Tibial nerve (tissue), 4 donors: Measurements from ENCODE around the gene TAS2R19. TPM values are rescaled to one million over a fixed set of nuclear protein-coding genes. Genes with fewer than 3 reads are reported as not detected.
"Not testable (repeated sequence)": the region's sequence is repeated elsewhere in the genome, so short reads cannot be mapped to it uniquely, and the experiment has no call there.

Source experiments
- DNase-seq, 2 donors: peaks; one replicate each; pipeline ENCODE4 v3.0.0-alpha.2; 2019; ENCODE audit warnings: low spot score in 2 of 2
- H3K27ac ChIP-seq, 4 donors: fragments of 200-600 bp; sonication (generic) in 3 of 4; one replicate each; pipeline ENCODE4 v1.5.1; 2017 to 2019; ENCODE audit warnings: mild to moderate bottlenecking in 1 of 4
- H3K27me3 ChIP-seq, 2 donors: fragments of 200-600 bp; sonication (generic) in 1 of 2; one replicate each; pipeline versions ENCODE4 v1.5.1 to v1.6.0; 2017 to 2019
- H3K36me3 ChIP-seq, 3 donors: fragments of 200-600 bp; sonication (generic); one replicate each; pipeline ENCODE4 v1.5.1; 2018 to 2019
- H3K4me1 ChIP-seq, 4 donors: fragments of 200-600 bp; sonication (generic) in 3 of 4; one replicate each; pipeline ENCODE4 v1.5.1; 2017 to 2019
- H3K4me3 ChIP-seq, 4 donors: fragments of 200-600 bp; sonication (generic) in 3 of 4; one replicate each; pipeline ENCODE4 v1.5.1; 2017 to 2019; ENCODE audit warnings: mild to moderate bottlenecking in 1 of 4, moderate library complexity in 1 of 4
- H3K9me3 ChIP-seq, 4 donors: fragments of 200-600 bp; sonication (generic) in 3 of 4; one replicate each; pipeline ENCODE4 v1.5.1; 2017 to 2019
- EP300 ChIP-seq, 2 donors: sonication (generic); formaldehyde crosslinking; IDR thresholded peaks; one replicate each; pipeline ENCODE4 v1.6.1; 2017; ENCODE audit warnings: antibody characterized with exemption in 2 of 2, mild to moderate bottlenecking in 1 of 2
- POLR2A ChIP-seq, 2 donors: fragments of 450-650 bp; IDR thresholded peaks; one replicate each; pipeline ENCODE4 v1.6.1; 2017; ENCODE audit warnings: antibody characterized with exemption in 2 of 2, mild to moderate bottlenecking in 2 of 2, moderate library complexity in 2 of 2
- WGBS, 2 donors: methylation state at CpG; one replicate each; pipeline ENCODE4 v1.1.5; 2018; 5-methylcytosine and 5-hydroxymethylcytosine counted together
- total RNA-seq, 4 donors: library from RNA; depleted of rRNA; stranded (reverse); fragments of >200 nt; gene quantifications; one replicate each; pipeline ENCODE4 v1.1.0, GENCODE V29; 2016
- TF ChIP-seq, protein P1 (sequence below), 5 experiments: fragments of 200-600 bp in 3 of 5; fragments of 450-650 bp in 2 of 5; sonication (generic) in 3 of 5; IDR thresholded peaks; one replicate each; pipeline ENCODE4 v1.5.1; 2016 to 2019; ENCODE audit warnings: antibody characterized with exemption in 5 of 5, mild to moderate bottlenecking in 3 of 5, moderate library complexity in 2 of 5

TAS2R19 gene
- total RNA-seq, 4 donors from 2014 or later = 7.3 to 14.9 (median 9.9) TPM

DNA sequence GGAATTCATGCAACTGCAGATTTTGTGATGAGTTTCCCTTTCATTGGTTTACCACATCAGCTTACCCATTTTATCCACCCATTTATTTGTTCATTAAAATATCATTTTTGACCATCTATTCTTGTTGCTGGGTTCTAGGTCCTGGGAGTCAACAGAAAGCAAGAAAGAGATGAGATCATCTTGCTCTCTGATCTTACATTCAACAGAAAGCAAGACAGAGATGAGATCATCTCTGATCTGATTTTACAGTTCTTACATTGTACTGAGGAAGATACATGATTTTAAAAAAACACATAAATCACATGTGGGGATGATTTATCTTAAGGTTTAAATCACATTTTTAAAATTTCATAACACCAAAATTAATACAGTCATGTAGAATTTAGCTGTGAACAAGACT lies 37.4 kb upstream of the TAS2R19 start:
- Histone ChIP-seq H3K4me1 (no peaks in the 10 kb centered on the region), H3K4me3 (no peak overlapping the region), H3K36me3 (no peaks in the 10 kb centered on the region), H3K27me3 (no peaks in the 10 kb centered on the region), H3K9me3 (no peaks in the 10 kb centered on the region), H3K27ac (no peak overlapping the region)
- DNase-seq = no peak
- TF ChIP-seq POLR2A (IDR thresholded peaks at IDR 0.05) (no peak), EP300 (IDR thresholded peaks at IDR 0.05) (no peak)
- TF ChIP-seq, protein P1, sequence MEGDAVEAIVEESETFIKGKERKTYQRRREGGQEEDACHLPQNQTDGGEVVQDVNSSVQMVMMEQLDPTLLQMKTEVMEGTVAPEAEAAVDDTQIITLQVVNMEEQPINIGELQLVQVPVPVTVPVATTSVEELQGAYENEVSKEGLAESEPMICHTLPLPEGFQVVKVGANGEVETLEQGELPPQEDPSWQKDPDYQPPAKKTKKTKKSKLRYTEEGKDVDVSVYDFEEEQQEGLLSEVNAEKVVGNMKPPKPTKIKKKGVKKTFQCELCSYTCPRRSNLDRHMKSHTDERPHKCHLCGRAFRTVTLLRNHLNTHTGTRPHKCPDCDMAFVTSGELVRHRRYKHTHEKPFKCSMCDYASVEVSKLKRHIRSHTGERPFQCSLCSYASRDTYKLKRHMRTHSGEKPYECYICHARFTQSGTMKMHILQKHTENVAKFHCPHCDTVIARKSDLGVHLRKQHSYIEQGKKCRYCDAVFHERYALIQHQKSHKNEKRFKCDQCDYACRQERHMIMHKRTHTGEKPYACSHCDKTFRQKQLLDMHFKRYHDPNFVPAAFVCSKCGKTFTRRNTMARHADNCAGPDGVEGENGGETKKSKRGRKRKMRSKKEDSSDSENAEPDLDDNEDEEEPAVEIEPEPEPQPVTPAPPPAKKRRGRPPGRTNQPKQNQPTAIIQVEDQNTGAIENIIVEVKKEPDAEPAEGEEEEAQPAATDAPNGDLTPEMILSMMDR (IDR thresholded peaks at IDR 0.05) = no peak

DNA sequence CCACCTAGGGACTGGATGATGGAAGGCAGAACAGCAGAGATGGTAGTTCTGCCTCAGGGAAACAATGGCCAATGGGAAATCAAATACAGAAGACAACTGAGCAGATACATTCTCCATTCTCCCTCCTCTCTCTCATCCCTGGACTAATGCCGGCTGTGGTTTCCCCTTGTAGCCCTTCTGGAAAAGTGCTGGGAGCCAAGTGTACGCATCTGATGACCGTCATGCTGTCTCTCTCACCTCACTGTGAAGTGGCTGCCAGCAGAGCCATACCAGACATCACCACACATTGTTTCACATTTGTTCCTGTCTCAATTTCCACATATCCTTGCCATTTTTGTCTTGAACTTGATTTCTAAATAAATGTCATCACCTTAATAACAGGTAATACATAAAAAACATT lies 36.6 kb upstream of the TAS2R19 start:
- no peak for DNase-seq
- Histone ChIP-seq H3K36me3 (no peaks in the 10 kb centered on the region), H3K27ac (no peak overlapping the region), H3K27me3 (no peaks in the 10 kb centered on the region), H3K4me1 (no peaks in the 10 kb centered on the region), H3K4me3 (no peak overlapping the region), H3K9me3 (no peaks in the 10 kb centered on the region)
- 99% methylated on average over 3 of the region's 3 CpGs for WGBS, 2 donors
- TF ChIP-seq, protein P1 (IDR thresholded peaks at IDR 0.05) = no peak
- TF ChIP-seq POLR2A (IDR thresholded peaks at IDR 0.05) = no peak
- TF ChIP-seq EP300 (IDR thresholded peaks at IDR 0.05) = no peak

DNA sequence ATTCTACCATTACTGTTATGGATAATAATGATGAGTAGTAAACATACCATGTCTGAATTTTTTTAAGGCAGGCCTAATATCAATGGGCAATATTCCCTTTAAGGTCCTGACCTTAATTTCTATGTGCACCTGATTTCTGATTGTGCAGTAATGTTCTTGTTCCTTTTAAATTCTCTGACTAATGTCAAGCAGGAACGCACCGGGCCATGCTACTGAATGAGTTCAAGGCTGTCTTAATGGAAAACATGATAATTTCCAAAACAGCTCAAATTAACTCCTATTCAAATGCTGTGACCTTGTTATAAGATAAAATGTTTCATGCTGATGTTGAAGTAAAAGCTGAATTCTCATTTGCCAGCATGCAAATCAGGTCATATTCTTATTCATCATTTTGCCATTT lies 32.9 kb upstream of the TAS2R19 start:
- Histone ChIP-seq H3K4me3 (no peak overlapping the region), H3K36me3 (peaks cover 0 to 9% (median 0%) of the 10 kb centered on the region in 3 donors), H3K9me3 (peaks cover 0 to 25% (median 0%) of the 10 kb centered on the region in 4 donors), H3K27ac (no peak overlapping the region), H3K4me1 (no peaks in the 10 kb centered on the region), H3K27me3 (no peaks in the 10 kb centered on the region)
- TF ChIP-seq EP300 (IDR thresholded peaks at IDR 0.05) (no peak), POLR2A (IDR thresholded peaks at IDR 0.05) (no peak)
- TF ChIP-seq, protein P1 (IDR thresholded peaks at IDR 0.05) = no peak
- no peak for DNase-seq
- WGBS, 2 donors = 92 to 97% methylated on average over 2 of the region's 2 CpGs

DNA sequence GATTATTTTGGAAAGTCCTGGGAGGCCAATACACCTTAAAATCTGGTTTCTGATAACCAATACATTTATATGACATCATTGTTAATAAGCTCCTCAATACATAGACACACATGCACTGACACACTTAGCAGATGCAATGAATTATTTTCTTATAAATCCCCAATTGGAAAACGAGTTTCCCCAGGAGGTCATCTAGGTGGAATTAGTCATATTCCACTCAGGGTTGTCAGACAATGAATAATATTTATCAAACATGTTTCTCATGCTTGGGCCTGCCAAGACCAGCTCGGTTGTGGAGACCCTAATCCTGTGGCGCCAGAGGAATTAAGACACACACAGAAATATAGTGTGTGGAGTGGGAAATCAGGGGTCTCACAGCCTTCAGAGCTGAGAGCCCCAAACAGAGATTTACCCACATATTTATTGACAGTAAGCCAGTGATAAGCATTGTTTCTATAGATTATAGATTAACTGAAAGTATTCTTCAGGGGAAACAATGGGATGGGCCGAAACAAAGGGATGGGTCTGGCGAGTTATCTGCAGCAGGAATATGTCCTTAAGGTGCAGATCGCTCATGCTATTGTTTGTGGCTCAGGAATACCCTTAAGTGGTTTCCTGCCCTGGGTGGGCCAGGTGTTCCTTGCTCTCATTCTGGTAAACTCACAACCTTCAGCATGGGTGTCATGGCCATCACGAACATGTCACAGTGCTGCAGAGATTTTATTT lies 27.5 kb upstream of the TAS2R19 start:
- peaks cover 0 to 31% (median 0%) of the 10 kb centered on the region in 4 donors for H3K9me3 ChIP-seq
- not testable (repeated sequence) for H3K27me3 ChIP-seq, H3K4me1 ChIP-seq, H3K4me3 ChIP-seq, H3K27ac ChIP-seq, DNase-seq
- WGBS, 2 donors = 91 to 96% methylated on average over 7 of the region's 7 CpGs
- H3K36me3 ChIP-seq = peaks cover 0 to 36% (median 0%) of the 10 kb centered on the region in 3 donors

DNA sequence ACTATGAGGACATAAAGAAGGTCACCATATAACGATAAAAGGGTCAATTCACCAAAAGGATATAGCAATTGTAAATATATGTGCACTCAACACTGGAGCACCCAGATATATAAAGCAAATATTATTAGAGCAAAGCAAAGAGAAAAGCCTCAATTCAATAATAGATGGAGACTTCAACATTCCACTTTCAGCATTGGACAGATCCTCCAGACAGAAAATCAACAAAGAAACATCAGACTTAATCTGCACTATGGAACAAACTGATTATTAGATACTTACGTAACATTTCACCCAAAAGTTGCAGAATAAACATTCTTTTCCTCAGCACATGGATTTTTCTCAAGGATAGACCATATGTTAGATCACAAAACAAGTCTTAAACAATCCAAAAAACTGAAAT lies 18.9 kb upstream of the TAS2R19 start:
- DNase-seq, H3K4me3 ChIP-seq, H3K27ac ChIP-seq, H3K4me1 ChIP-seq, H3K9me3 ChIP-seq, H3K27me3 ChIP-seq: not testable (repeated sequence)
- 59 to 97% methylated on average over 2 of the region's 2 CpGs for WGBS, 2 donors
- peaks cover 0 to 24% (median 0%) of the 10 kb centered on the region in 3 donors for H3K36me3 ChIP-seq

DNA sequence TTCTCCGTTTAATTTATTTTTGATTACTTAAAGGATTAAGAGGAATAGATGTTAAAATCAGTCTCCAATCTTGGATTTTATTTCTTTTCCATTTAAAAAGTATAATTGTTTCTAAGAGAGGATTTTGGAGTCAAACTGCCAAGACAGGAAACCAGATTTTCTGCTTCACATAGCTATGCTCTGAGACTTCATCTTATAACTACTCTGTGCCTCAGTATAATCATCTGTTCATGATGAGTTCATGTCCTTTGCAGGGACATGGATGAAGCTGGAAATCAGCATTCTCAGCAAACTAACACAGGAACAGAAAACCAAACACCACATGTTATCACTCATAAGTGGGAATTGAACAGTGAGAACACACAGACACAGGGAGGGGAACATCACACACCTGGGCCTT lies 17.7 kb upstream of the TAS2R19 start:
- peaks cover 0 to 16% (median 0%) of the 10 kb centered on the region in 3 donors for H3K36me3 ChIP-seq
- WGBS, 2 donors = 78 to 82% methylated on average over 1 of the region's 1 CpG
- H3K27ac ChIP-seq = no peak overlapping the region
- H3K4me1 ChIP-seq = peaks cover 0 to 3% (median 0%) of the 10 kb centered on the region in 4 donors
- no peak overlapping the region for H3K4me3 ChIP-seq
- no peak for TF ChIP-seq EP300 (IDR thresholded peaks at IDR 0.05)
- TF ChIP-seq, protein P1 (IDR thresholded peaks at IDR 0.05) = no peak
- DNase-seq = no peak
- peaks cover 0 to 8% (median 0%) of the 10 kb centered on the region in 4 donors for H3K9me3 ChIP-seq
- H3K27me3 ChIP-seq = no peaks in the 10 kb centered on the region
